Neural crest cell (in vitro differentiated cells): ENCODE data around the gene CYP11A1. TPM values are rescaled to one million over a fixed set of nuclear protein-coding genes. Genes with fewer than 3 reads are reported as not detected.
"Not testable (repeated sequence)": the region's sequence is repeated elsewhere in the genome, so short reads cannot be mapped to it uniquely, and the experiment has no call there.

Source experiments
- DNase-seq: peaks from one replicate; pipeline ENCODE4 v3.0.0; 2021; ENCODE audit warnings: low read depth, mixed read lengths, low spot score
- H3K27ac Mint-ChIP-seq: one replicate; pipeline ENCODE4 v1.8.0; 2021; ENCODE audit warnings: mild to moderate bottlenecking, mixed read lengths; ENCODE audit not compliant: unreplicated experiment
- H3K27me3 Mint-ChIP-seq: 2 replicates; pipeline ENCODE4 v1.8.0; 2021; ENCODE audit warnings: low read depth, mild to moderate bottlenecking, mixed read lengths
- H3K36me3 Mint-ChIP-seq: 2 replicates; pipeline ENCODE4 v1.8.0; 2021; ENCODE audit warnings: low read depth, mild to moderate bottlenecking, mixed read lengths
- H3K4me1 Mint-ChIP-seq: 2 replicates; pipeline ENCODE4 v1.8.0; 2021; ENCODE audit warnings: mixed read lengths
- H3K4me3 Mint-ChIP-seq: one replicate; pipeline ENCODE4 v1.8.0; 2021; ENCODE audit warnings: mild to moderate bottlenecking, mixed read lengths
- H3K9me3 Mint-ChIP-seq: 2 replicates; pipeline ENCODE4 v1.8.0; 2021; ENCODE audit warnings: mixed read lengths
- CTCF ChIP-seq: fragments of 200-600 bp; sonication (generic); conservative IDR thresholded peaks from 2 replicates; pipeline ENCODE4 v1.5.0; 2021; ENCODE audit warnings: antibody characterized with exemption, mild to moderate bottlenecking
- total RNA-seq: library from RNA; stranded (reverse); gene quantifications from 2 replicates; pipeline ENCODE4 v1.2.1, GENCODE V29; 2021

CYP11A1 gene
- total RNA-seq, 1 donor from 2014 or later: 0.77 TPM

GRCh38 chr15:74368121-74368520 is 675 bp upstream of the CYP11A1 start:
- Mint-ChIP-seq H3K27ac (no peak overlapping the region), H3K4me1 (peaks cover 6% of the 10 kb centered on the region), H3K9me3 (no peaks in the 10 kb centered on the region), H3K4me3 (no peak overlapping the region), H3K27me3 (peaks cover 58% of the 10 kb centered on the region), H3K36me3 (no peaks in the 10 kb centered on the region)
- TF ChIP-seq CTCF: no peak
- no peak for DNase-seq

- Mint-ChIP-seq H3K4me3 (peak overlapping the region; percentile 82), H3K27ac (no peak overlapping the region), H3K27me3 (peaks cover 52% of the 10 kb centered on the region), H3K4me1 (peaks cover 5% of the 10 kb centered on the region), H3K36me3 (no peaks in the 10 kb centered on the region), H3K9me3 (no peaks in the 10 kb centered on the region)
- TF ChIP-seq CTCF: peak; percentile 16
- peak; percentile 43 for DNase-seq
Measured at GRCh38 chr15:74365598-74366445, 1.6 kb downstream of the CYP11A1 start.

- DNase-seq: no peak
- peaks cover 49% of the 10 kb centered on the region for H3K27me3 Mint-ChIP-seq
- TF ChIP-seq CTCF: no peak
- no peaks in the 10 kb centered on the region for H3K36me3 Mint-ChIP-seq
- H3K9me3 Mint-ChIP-seq: no peaks in the 10 kb centered on the region
- no peak overlapping the region for H3K27ac Mint-ChIP-seq
- peak overlapping the region; percentile 82 for H3K4me3 Mint-ChIP-seq
- peaks cover 5% of the 10 kb centered on the region for H3K4me1 Mint-ChIP-seq
Measured at GRCh38 chr15:74364936-74365597, 2.4 kb downstream of the CYP11A1 start.

GRCh38 chr15:74362482-74362881 is 5.0 kb downstream of the CYP11A1 start:
- peaks cover 38% of the 10 kb centered on the region for H3K27me3 Mint-ChIP-seq
- peaks cover 5% of the 10 kb centered on the region for H3K4me1 Mint-ChIP-seq

GRCh38 chr15:74360855-74361254 is 6.6 kb downstream of the CYP11A1 start:
- H3K4me1 Mint-ChIP-seq, H3K4me3 Mint-ChIP-seq, DNase-seq, H3K9me3 Mint-ChIP-seq, H3K27ac Mint-ChIP-seq, H3K36me3 Mint-ChIP-seq: not testable (repeated sequence)
- peaks cover 29% of the 10 kb centered on the region for H3K27me3 Mint-ChIP-seq

More at GRCh38 chr15:74362482-74362881, 5.0 kb downstream of the CYP11A1 start:
- no peaks in the 10 kb centered on the region for H3K9me3 Mint-ChIP-seq
- TF ChIP-seq CTCF: no peak
- H3K27ac Mint-ChIP-seq: no peak overlapping the region
- no peaks in the 10 kb centered on the region for H3K36me3 Mint-ChIP-seq
- no peak overlapping the region for H3K4me3 Mint-ChIP-seq
- DNase-seq: no peak

- not testable (repeated sequence) for H3K9me3 Mint-ChIP-seq, DNase-seq, H3K27ac Mint-ChIP-seq, H3K4me3 Mint-ChIP-seq, H3K4me1 Mint-ChIP-seq, H3K36me3 Mint-ChIP-seq
- H3K27me3 Mint-ChIP-seq: peaks cover 27% of the 10 kb centered on the region
Measured at GRCh38 chr15:74359376-74359775, 8.1 kb downstream of the CYP11A1 start.

GRCh38 chr15:74357514-74357913 is 9.9 kb downstream of the CYP11A1 start:
- not testable (repeated sequence) for H3K9me3 Mint-ChIP-seq, DNase-seq, H3K27ac Mint-ChIP-seq, H3K4me1 Mint-ChIP-seq, H3K4me3 Mint-ChIP-seq, H3K36me3 Mint-ChIP-seq
- H3K27me3 Mint-ChIP-seq: peaks cover 20% of the 10 kb centered on the region

GRCh38 chr15:74356050-74356449 is 11.4 kb downstream of the CYP11A1 start:
- H3K27me3 Mint-ChIP-seq: peaks cover 13% of the 10 kb centered on the region
- H3K36me3 Mint-ChIP-seq, H3K4me3 Mint-ChIP-seq, DNase-seq, H3K27ac Mint-ChIP-seq, H3K9me3 Mint-ChIP-seq, H3K4me1 Mint-ChIP-seq: not testable (repeated sequence)

GRCh38 chr15:74353992-74354391 is 13.5 kb downstream of the CYP11A1 start:
- H3K27ac Mint-ChIP-seq: not testable (repeated sequence)

More at GRCh38 chr15:74353992-74354391, 13.5 kb downstream of the CYP11A1 start:
- H3K9me3 Mint-ChIP-seq, H3K36me3 Mint-ChIP-seq, DNase-seq, H3K4me3 Mint-ChIP-seq: not testable (repeated sequence)
- Mint-ChIP-seq H3K4me1 (peaks cover 14% of the 10 kb centered on the region), H3K27me3 (peaks cover 13% of the 10 kb centered on the region)
